NOMO-1 treated with dmso at 0.1 percent for 144 hours (cell line): ENCODE measurements around the gene ATG4C.

Source experiments
- DNase-seq: peaks from one replicate; lab custom pipeline; 2025; ENCODE audit not compliant: unreplicated experiment; lab: John Stamatoyannopoulos, UW

ATG4C gene

GRCh38 chr1:62903982-62904855, 120.3 kb downstream of the ATG4C start:
- DNase-seq: no peak

- DNase-seq: no peak
Measured at GRCh38 chr1:62904856-62905225, 120.9 kb downstream of the ATG4C start.

- DNase-seq: no peak
Measured at GRCh38 chr1:62905309-62905708, 121.4 kb downstream of the ATG4C start.

GRCh38 chr1:62905872-62906271, 121.9 kb downstream of the ATG4C start:
- DNase-seq: no peak

- no peak for DNase-seq
Measured at GRCh38 chr1:62906428-62906886, 122.5 kb downstream of the ATG4C start.

GRCh38 chr1:62908168-62908695, 124.3 kb downstream of the ATG4C start:
- no peak for DNase-seq

GRCh38 chr1:62912028-62912638, 128.2 kb downstream of the ATG4C start:
- DNase-seq: no peak
